Kidney epithelial cell (primary cell): ENCODE measurements around the gene GAST. TPM values are rescaled to one million over a fixed set of nuclear protein-coding genes. Genes with fewer than 3 reads are reported as not detected.
"Not testable (repeated sequence)": the region's sequence is repeated elsewhere in the genome, so short reads cannot be mapped to it uniquely, and the experiment has no call there.

Source experiments
- DNase-seq: peaks from one replicate; pipeline ENCODE4 v3.0.0-alpha.2; 2010; ENCODE audit warnings: low read depth
- H3K27me3 ChIP-seq: 2 replicates; pipeline ENCODE4 v1.6.0; 2011; ENCODE audit warnings: low read length; ENCODE audit not compliant: control insufficient read depth, insufficient read depth
- H3K36me3 ChIP-seq: 2 replicates; pipeline ENCODE4 v1.5.1; 2011; ENCODE audit warnings: low read length; ENCODE audit not compliant: control insufficient read depth, insufficient read depth
- H3K4me3 ChIP-seq: 2 replicates; pipeline ENCODE4 v1.5.1; 2011; ENCODE audit warnings: low read depth, mild to moderate bottlenecking, control low read depth, low read length
- total RNA-seq: library from RNA; depleted of rRNA; stranded (reverse); fragments of >200 nt; gene quantifications from 2 replicates; pipeline ENCODE4 v1.2.3, GENCODE V29; 2015
- TF ChIP-seq, protein P1 (sequence below): IDR thresholded peaks from 2 replicates; pipeline ENCODE4 v1.5.1; 2011; ENCODE audit warnings: mild to moderate bottlenecking, moderate library complexity, low read length, control low read depth, inconsistent platforms; ENCODE audit not compliant: insufficient read depth, poor library complexity, severe bottlenecking

Gene GAST
- total RNA-seq, 1 donor from 2014 or later, result not detected

GRCh38 chr17:41666237-41666641, 45.9 kb upstream of the GAST start:
- TF ChIP-seq, protein P1, sequence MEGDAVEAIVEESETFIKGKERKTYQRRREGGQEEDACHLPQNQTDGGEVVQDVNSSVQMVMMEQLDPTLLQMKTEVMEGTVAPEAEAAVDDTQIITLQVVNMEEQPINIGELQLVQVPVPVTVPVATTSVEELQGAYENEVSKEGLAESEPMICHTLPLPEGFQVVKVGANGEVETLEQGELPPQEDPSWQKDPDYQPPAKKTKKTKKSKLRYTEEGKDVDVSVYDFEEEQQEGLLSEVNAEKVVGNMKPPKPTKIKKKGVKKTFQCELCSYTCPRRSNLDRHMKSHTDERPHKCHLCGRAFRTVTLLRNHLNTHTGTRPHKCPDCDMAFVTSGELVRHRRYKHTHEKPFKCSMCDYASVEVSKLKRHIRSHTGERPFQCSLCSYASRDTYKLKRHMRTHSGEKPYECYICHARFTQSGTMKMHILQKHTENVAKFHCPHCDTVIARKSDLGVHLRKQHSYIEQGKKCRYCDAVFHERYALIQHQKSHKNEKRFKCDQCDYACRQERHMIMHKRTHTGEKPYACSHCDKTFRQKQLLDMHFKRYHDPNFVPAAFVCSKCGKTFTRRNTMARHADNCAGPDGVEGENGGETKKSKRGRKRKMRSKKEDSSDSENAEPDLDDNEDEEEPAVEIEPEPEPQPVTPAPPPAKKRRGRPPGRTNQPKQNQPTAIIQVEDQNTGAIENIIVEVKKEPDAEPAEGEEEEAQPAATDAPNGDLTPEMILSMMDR, result no peak
- H3K36me3 ChIP-seq, result no peaks in the 10 kb centered on the region
- no peak overlapping the region for H3K4me3 ChIP-seq
- no peak for DNase-seq
- no peaks in the 10 kb centered on the region for H3K27me3 ChIP-seq

GRCh38 chr17:41666708-41667279, 45.3 kb upstream of the GAST start:
- TF ChIP-seq, protein P1, result peak; percentile 90
- Histone ChIP-seq H3K36me3 (no peaks in the 10 kb centered on the region), H3K27me3 (no peaks in the 10 kb centered on the region), H3K4me3 (peak overlapping the region; percentile 18)
- no peak for DNase-seq

DNA sequence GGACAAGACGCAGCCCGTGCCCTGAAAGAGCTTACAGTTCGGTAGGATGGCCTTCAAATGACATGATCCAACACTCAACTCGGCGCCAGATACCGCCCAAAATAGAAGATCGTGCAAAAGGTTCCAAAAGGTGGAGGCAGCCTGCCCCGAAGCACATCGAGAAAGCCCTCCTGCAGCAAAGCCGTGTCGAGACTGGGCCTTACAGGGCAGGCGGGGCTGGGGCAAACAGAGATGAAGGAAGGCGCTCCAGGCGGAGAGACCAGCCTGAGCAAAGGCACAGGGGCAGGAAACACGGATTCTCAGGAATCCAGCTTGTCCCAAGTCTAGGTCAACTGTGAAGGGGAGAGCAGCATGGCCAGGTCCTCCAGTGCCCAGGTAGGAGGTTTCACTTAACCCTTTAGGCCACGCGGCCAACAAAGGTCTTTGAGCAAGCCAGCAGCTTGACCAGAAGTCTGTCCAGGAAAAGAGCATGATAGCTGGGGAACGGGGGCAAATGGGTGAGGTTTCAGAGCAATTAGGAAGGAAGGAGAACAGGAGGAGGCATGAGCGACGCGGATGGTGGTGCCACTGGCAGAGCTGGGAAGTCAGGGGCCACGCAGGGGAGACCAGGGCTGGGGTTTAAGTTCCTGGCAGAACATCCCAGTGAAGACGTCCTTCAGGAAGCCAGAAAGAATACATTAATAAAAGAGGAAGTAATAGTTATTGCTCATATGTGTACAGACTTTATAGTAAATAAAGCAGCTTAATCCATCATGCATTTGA, 44.7 kb upstream of the GAST start:
- TF ChIP-seq, protein P1, result no peak
- H3K36me3 ChIP-seq, result no peaks in the 10 kb centered on the region
- H3K4me3 ChIP-seq, result no peak overlapping the region
- H3K27me3 ChIP-seq, result no peaks in the 10 kb centered on the region
- DNase-seq, result no peak

DNA sequence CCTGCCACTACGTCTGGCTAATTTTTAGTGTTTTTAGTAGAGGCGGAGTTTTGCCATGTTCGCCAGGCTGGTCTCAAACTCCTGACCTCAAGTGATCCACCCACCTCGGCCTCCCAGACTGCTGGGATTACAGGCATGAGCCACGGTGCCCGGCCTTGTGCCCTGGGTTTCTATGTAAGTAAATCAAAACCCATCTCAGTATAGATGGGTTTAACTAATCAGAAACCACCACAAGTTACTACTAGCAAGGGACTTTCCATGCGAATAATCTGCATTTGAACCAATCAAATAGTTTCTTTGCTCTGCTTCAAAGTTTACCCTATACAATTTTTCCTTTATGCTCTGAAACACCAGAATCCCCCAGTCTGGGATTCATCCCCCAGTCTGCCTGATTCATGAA, 40.0 kb upstream of the GAST start:
- no peaks in the 10 kb centered on the region for H3K27me3 ChIP-seq
- TF ChIP-seq, protein P1, result no peak
- H3K4me3 ChIP-seq, result no peak overlapping the region
- DNase-seq, result no peak
- H3K36me3 ChIP-seq, result no peaks in the 10 kb centered on the region

DNA sequence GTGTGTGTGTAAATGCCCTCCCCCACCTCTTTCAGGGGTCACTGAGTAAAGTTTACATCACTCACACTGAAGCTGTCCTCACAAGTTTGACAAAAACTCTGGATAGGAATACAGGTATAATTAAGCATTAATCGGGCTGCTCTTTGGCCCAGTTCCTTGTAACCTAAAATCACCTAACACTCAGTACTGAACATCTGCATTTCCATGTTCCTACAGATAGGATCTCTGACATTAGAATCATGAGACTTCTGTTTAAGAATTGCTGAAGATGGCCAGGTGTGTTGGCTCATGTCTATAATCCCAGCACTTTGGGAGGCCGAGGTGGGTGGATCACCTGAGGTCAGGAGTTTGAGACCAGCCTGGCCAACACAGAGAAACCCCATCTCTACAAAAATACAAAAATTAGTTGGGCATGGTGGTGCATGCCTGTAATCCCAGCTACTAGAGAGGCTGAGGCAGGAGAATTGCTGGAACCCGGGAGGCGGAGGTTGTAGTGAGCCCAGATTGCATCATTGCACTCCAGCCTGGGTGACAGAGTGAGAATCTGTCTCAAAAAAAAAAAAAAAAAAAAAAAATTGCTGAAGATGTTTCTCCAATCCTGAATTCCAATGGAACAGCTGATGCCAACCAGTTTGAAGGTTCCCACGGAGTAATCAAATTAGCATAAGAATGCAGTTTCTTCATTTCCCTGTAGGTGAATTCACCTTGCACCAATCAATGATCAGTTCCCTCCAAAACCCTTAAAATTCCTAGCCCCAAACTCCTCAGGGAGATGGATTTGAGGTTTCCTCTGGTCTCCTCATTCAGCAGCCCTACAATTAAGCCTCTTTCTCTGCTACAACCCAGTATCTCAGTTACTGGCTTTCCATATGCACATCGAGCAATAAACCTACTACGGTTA, 36.7 kb upstream of the GAST start:
- H3K36me3 ChIP-seq, H3K27me3 ChIP-seq, DNase-seq, H3K4me3 ChIP-seq: not testable (repeated sequence)

- no peak for DNase-seq
- no peak overlapping the region for H3K4me3 ChIP-seq
- no peaks in the 10 kb centered on the region for H3K36me3 ChIP-seq
- TF ChIP-seq, protein P1, result no peak
- no peaks in the 10 kb centered on the region for H3K27me3 ChIP-seq
Measured at GRCh38 chr17:41676058-41676419, 36.1 kb upstream of the GAST start.
